Activated CD8-positive, alpha-beta T cell treated with anti-CD3 and anti-CD28 coated beads, Interleukin-2, amount 10 ng/mL, durations not matched to agents 7 days and 5 days (primary cell): ENCODE measurements around the gene FNDC3A. TPM values are rescaled to one million over a fixed set of nuclear protein-coding genes. Genes with fewer than 3 reads are reported as not detected.

Experiments
- ATAC-seq: fragments of 150-1000 bp; cut with Tn5 transposase; one replicate; pipeline ENCODE4 v1.10.0; 2021; ENCODE audit warnings: moderate library complexity
- CTCF ChIA-PET: fragments of 350-600 bp; sonication (Branson Sonifier 250); formaldehyde crosslinking; loops from one replicate; lab custom pipeline; 2021; ENCODE audit warnings: antibody characterized with exemption; lab: Charles Lee
- POLR2A ChIA-PET: fragments of 350-600 bp; sonication (Branson Sonifier 250); formaldehyde crosslinking; loops from one replicate; lab custom pipeline; 2021; ENCODE audit warnings: antibody characterized with exemption; lab: Charles Lee
- DNase-seq: peaks from one replicate; pipeline ENCODE4 v3.0.0-alpha.2; 2020
- H3K27ac Mint-ChIP-seq: one replicate; pipeline ENCODE4 v1.8.0; 2021; ENCODE audit warnings: mild to moderate bottlenecking, mixed read lengths
- H3K27me3 Mint-ChIP-seq: one replicate; pipeline ENCODE4 v1.8.0; 2021; ENCODE audit warnings: low read depth, mixed read lengths
- H3K36me3 Mint-ChIP-seq: one replicate; pipeline ENCODE4 v1.8.0; 2021; ENCODE audit warnings: low read depth, mixed read lengths
- H3K4me1 Mint-ChIP-seq: one replicate; pipeline ENCODE4 v1.8.0; 2021; ENCODE audit warnings: low read depth, mixed read lengths
- H3K4me3 Mint-ChIP-seq: one replicate; pipeline ENCODE4 v1.8.0; 2021; ENCODE audit warnings: mild to moderate bottlenecking, mixed read lengths
- H3K9me3 Mint-ChIP-seq: one replicate; pipeline ENCODE4 v1.8.0; 2022; ENCODE audit warnings: mixed read lengths; ENCODE audit not compliant: insufficient read depth
- total RNA-seq, 2 experiments: library from RNA; stranded (reverse); gene quantifications; one replicate each; pipeline ENCODE4 v1.2.3, GENCODE V29; 2021

The FNDC3A gene
- total RNA-seq, 2 experiments from 2014 or later: 25.5 to 25.7 TPM

DNA sequence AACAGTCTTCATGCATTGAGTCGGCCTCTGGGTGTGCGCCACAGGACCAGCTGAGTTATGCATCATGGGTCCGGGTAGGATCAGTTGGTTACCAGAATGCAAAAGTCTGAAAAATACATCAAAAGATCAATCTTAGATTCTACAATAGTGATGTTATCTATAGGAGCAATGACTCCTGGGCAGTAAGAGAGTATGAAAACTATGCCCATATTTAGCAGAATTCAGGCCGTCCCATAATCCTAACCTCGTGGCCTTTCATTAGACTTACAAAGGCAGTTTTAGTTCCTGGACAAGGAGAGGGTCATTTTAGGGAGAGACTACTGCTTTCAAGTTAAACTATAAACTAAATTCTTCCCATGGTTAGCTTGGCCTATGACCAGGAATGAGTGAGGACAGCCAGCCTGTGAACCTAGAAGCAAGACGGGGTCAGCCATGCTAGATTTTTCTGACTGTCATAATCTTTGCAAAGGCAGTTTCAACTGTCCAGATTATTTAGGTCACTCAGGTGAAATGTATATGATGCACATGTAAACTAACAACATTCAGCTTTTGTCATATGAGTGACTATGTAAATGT lies 260.2 kb downstream of the FNDC3A start:
- no peaks in the 10 kb centered on the region for H3K9me3 Mint-ChIP-seq
- ChIA-PET POLR2A (interaction anchor here (0.7 kb wide), 1 partner anchor 135 kb away, joined by 5 read pairs; no protein-coding TSS in a partner anchor), CTCF (interaction anchor here (7.3 kb wide), 1 partner anchor 45 kb away, joined by 89 read pairs; no protein-coding TSS in a partner anchor)
- no peaks in the 10 kb centered on the region for H3K36me3 Mint-ChIP-seq
- peaks cover 4% of the 10 kb centered on the region for H3K4me1 Mint-ChIP-seq
- no peak overlapping the region for H3K4me3 Mint-ChIP-seq
- no peak overlapping the region for H3K27ac Mint-ChIP-seq
- peaks cover 7% of the 10 kb centered on the region for H3K27me3 Mint-ChIP-seq
- ATAC-seq (no peak), DNase-seq (no peak)

DNA sequence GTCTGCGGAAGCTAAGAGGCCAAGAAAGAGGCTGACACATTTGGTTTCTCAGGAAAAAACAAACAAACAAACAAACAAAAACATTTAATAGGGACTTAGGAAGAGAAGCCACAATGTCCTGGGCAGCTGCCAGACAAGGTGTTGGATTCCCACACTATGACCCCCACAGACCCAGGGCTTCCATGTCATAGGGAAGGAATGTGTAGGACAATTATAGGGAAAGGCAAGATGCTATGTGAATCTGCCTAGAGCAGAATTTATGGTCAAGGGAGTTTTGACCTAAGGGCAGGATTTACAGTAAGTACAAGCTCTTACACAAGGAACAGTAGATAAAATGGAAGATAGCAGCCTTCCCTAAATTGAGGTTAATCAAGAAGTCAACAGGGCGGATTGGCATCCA lies 262.9 kb downstream of the FNDC3A start:
- Mint-ChIP-seq H3K4me3 (no peak overlapping the region), H3K9me3 (no peaks in the 10 kb centered on the region), H3K4me1 (peaks cover 4% of the 10 kb centered on the region), H3K27ac (no peak overlapping the region), H3K27me3 (peaks cover 8% of the 10 kb centered on the region), H3K36me3 (no peaks in the 10 kb centered on the region)
- DNase-seq: no peak
- CTCF ChIA-PET: interaction anchor here (3.2 to 7.3 kb wide), 2 partner anchors 10 to 42 kb away, joined by 23 to 89 read pairs; partner anchors contain the start of gene CDADC1
- no peak for ATAC-seq
- POLR2A ChIA-PET: no interaction called here

DNA sequence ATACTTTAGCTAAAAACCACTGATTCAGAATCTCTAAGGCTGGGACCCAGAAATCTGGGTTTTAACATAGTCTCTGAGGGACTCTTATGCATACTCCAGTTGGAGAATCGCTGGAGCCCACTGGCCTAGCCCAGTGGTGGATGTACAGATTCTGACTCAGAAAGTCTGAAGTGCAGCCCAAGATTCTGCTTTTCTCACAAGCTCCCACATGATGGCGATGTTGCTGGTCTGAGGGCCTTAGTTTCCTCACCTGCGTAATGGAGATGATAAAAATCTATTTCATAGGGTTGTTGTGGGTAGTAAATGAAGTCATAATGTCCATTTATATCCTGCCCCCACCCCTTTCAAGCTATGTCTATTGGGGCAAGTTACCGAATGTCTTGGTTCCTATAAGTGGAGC lies 264.3 kb downstream of the FNDC3A start:
- peaks cover 19% of the 10 kb centered on the region for H3K27me3 Mint-ChIP-seq
- no peak overlapping the region for H3K4me3 Mint-ChIP-seq
- CTCF ChIA-PET: interaction anchor here (0.6 to 7.3 kb wide), 23 partner anchors 9 to 367 kb away, joined by 3 to 89 read pairs (median 4); partner anchors contain the start of genes CAB39L, CDADC1 and SETDB2
- POLR2A ChIA-PET: interaction anchor here (1.0 kb wide), 1 partner anchor 9 kb away, joined by 5 read pairs; no protein-coding TSS in a partner anchor
- peaks cover 4% of the 10 kb centered on the region for H3K4me1 Mint-ChIP-seq
- no peaks in the 10 kb centered on the region for H3K9me3 Mint-ChIP-seq
- H3K36me3 Mint-ChIP-seq: no peaks in the 10 kb centered on the region
- peak; percentile 86 for ATAC-seq
- H3K27ac Mint-ChIP-seq: no peak overlapping the region
- peak; percentile 57 for DNase-seq

DNA sequence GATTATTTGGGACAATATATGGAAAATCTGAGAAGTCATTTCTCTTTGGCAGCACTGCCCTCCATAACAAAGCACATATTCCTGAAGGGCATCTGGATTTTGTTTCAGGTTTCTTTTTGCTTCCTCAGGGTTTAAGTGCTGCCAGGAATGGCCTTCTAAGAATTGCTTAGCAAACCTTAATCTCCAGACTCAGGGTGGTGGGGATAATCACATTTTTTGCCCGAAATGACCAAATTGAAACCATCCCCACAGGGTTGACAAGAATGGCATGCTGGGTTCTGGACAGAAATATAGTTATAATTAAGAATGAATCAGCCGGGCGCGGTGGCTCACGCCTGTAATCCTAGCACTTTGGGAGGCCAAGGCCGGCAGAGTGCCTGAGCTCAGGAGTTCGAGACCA lies 265.6 kb downstream of the FNDC3A start:
- Mint-ChIP-seq H3K36me3 (no peaks in the 10 kb centered on the region), H3K9me3 (no peaks in the 10 kb centered on the region), H3K27me3 (peaks cover 23% of the 10 kb centered on the region), H3K4me3 (no peak overlapping the region), H3K27ac (no peak overlapping the region), H3K4me1 (peaks cover 4% of the 10 kb centered on the region)
- no peak for ATAC-seq
- POLR2A ChIA-PET: no interaction called here
- DNase-seq: no peak
- CTCF ChIA-PET: interaction anchor here (0.7 to 7.3 kb wide), 2 partner anchors 39 to 845 kb away, joined by 3 to 89 read pairs; no protein-coding TSS in a partner anchor

DNA sequence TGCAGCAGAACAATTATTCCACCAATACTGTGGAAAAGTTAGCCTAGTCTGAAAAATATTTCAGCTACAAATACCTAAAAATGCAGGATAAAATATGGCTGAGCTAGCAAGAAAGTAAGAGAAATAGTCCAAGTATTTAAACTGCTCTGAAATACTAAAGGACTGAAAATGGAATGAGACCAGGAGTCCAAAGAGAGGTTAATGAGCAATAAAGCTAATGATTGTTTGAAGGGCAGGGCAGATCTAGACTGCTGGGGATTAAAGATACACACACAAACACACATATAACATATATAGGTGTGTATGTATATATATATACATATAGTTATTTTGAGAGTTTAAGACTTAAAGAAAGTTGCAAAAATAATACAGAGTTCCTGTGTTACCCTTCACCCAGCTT lies 269.4 kb downstream of the FNDC3A start:
- H3K4me3 Mint-ChIP-seq: no peak overlapping the region
- H3K36me3 Mint-ChIP-seq: peaks cover 12% of the 10 kb centered on the region
- ChIA-PET CTCF (interaction anchor here (1.0 to 2.8 kb wide), 4 partner anchors 26 to 35 kb away, joined by 3 to 17 read pairs (median 4); no protein-coding TSS in a partner anchor), POLR2A (interaction anchor here (0.5 to 0.9 kb wide), 2 partner anchors 269 to 350 kb away, joined by 3 read pairs; partner anchors contain the start of gene FNDC3A)
- no peak for ATAC-seq
- peaks cover 27% of the 10 kb centered on the region for H3K4me1 Mint-ChIP-seq
- peaks cover 19% of the 10 kb centered on the region for H3K27me3 Mint-ChIP-seq
- no peak for DNase-seq
- H3K9me3 Mint-ChIP-seq: no peaks in the 10 kb centered on the region
- H3K27ac Mint-ChIP-seq: no peak overlapping the region

DNA sequence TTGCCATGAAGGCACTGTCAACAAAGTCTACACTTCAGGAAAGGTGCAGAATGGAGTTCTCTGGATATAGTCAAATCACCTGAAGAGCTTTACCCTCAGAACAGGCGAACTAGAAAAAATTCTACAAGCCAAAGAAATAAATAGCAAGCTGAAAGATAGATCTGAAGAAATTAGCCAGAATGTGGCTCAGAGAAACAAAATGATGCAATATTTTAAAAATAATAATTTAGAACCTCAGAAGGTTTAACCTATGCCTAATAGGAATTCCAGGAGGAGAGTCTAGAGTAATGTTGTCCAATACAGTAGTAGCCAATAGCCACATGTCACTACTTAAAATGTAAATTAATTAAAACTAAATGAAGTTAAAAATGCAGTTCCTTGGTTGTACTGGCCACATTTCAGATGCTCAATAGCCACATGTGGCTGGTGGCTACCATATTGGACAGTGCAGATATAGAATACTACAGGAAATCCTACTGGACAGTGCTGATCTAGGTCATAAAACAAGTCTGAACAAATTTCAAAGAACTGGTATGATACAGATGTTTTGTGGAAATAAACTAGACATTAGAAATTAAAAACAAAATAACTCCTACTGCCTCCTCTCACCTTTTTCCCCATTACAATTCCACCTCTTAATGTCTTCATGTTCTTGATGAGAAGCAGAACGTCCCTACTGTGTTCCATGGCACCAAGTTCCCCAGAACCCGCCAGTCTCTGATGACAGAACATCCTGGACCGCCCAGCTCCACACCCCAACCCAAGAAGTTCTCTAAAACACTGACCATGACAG lies 271.3 kb downstream of the FNDC3A start:
- CTCF ChIA-PET: interaction anchor here (1.2 to 3.0 kb wide), 6 partner anchors 8 to 147 kb away, joined by 3 to 25 read pairs (median 12); partner anchors contain the start of gene MLNR
- Mint-ChIP-seq H3K36me3 (peaks cover 22% of the 10 kb centered on the region), H3K27ac (peak overlapping the region; percentile 97), H3K4me3 (peak overlapping the region; percentile 94), H3K27me3 (peaks cover 19% of the 10 kb centered on the region), H3K9me3 (no peaks in the 10 kb centered on the region), H3K4me1 (peaks cover 37% of the 10 kb centered on the region)
- ATAC-seq: peak; percentile 36
- no peak for DNase-seq
- POLR2A ChIA-PET: interaction anchor here (0.6 to 2.7 kb wide), 10 partner anchors 12 to 715 kb away, joined by 3 to 31 read pairs (median 4); partner anchors contain the start of genes CAB39L, FNDC3A, PHF11 and SETDB2

DNA sequence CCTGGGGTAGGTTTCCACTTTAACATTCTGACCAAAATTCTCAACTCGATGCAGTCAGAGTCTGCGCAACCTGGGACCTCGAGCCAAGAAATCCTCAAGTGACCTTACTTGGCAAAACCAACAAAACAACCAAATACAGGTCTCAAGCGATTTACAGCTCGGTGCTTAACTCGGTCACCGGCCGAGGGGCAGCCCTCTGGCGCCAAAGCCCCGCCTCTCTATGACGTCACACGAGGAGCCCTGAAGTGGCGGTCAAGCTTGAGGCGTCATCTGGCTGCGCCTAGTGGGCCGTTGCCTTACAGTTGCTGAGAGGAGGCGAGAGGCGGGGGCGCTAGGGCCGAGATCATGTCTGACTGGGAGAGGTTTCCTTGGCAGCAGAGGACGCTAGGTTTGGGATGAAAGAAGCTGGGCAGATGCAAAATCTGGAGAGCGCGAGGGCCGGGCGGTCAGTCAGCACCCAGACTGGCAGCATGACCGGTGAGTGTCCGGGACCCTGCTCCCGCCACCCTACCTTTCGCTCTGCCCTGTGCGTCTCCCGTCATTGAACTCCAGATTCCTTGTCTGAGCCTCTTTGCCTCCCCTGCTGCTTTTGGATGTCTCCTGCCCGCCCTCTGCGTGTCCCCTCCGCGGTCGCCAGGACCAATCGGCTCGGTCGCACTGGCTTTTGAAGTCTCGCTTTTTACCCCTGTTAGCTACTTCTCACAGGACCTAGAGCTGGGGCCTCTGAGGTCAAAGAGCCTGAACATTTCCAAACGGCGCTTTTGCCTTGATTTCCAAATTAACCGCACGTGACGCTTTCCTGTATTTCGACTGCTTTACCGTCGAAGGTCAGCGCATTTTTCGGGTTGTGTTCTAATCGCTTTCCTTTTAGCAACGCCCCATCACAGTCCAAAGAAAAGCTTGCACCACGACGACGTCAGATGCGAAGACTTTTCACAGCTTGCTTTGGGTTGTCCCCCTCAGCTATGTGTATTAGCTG lies 272.2 kb downstream of the FNDC3A start, which contains the start of gene CDADC1:
Gene CDADC1, plus strand, starts transcription at position 283 of the 979 bp plus-strand sequence. Its CDS starts 113 bp downstream, at position 396.
- H3K27ac Mint-ChIP-seq: peak within 1 kb of the TSS; percentile 97
- H3K4me3 Mint-ChIP-seq: peak within 1 kb of the TSS; percentile 94
- H3K4me1 Mint-ChIP-seq: peaks cover 40% of the 10 kb centered on the region
- ATAC-seq (peak; percentile 93), DNase-seq (peak; percentile 96)
- peaks cover 19% of the 10 kb centered on the region for H3K27me3 Mint-ChIP-seq
- H3K9me3 Mint-ChIP-seq: no peaks in the 10 kb centered on the region
- H3K36me3 Mint-ChIP-seq: peaks cover 25% of the 10 kb centered on the region
- POLR2A ChIA-PET: interaction anchor here (0.6 to 2.7 kb wide), 14 partner anchors 8 to 758 kb away, joined by 3 to 31 read pairs (median 3); partner anchors contain the start of genes CAB39L, FNDC3A, PHF11 and SETDB2
- CTCF ChIA-PET: interaction anchor here (0.7 to 3.0 kb wide), 14 partner anchors 9 to 363 kb away, joined by 3 to 25 read pairs (median 4); partner anchors contain the start of gene MLNR

DNA sequence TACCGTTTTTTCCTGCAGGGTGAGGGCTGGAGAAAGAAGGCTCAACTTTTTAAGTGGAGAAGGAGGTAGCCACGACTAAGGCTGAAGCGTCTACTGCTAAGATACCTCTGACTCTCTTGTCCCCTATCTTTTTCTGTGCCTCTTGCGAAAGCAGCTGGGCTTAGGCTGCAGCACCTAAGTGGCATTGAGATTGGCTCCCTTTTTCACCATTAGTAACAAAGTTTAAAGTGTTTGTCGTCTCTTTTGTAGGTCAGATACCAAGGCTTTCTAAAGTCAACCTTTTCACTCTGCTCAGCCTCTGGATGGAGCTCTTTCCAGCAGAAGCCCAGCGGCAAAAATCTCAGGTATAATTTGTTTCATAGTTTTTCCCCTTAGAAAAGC lies 272.9 kb downstream of the FNDC3A start:
- peak overlapping the region; percentile 94 for H3K4me3 Mint-ChIP-seq
- peaks cover 15% of the 10 kb centered on the region for H3K27me3 Mint-ChIP-seq
- ChIA-PET CTCF (interaction anchor here (0.8 to 3.0 kb wide), 12 partner anchors 9 to 363 kb away, joined by 3 to 25 read pairs (median 4); partner anchors contain the start of gene MLNR), POLR2A (interaction anchor here (0.6 to 2.7 kb wide), 9 partner anchors 9 to 676 kb away, joined by 3 to 31 read pairs (median 6); partner anchors contain the start of genes CAB39L, FNDC3A and SETDB2)
- peaks cover 25% of the 10 kb centered on the region for H3K36me3 Mint-ChIP-seq
- DNase-seq (no peak), ATAC-seq (peak; percentile 18)
- peak overlapping the region; percentile 97 for H3K27ac Mint-ChIP-seq
- H3K4me1 Mint-ChIP-seq: peaks cover 45% of the 10 kb centered on the region
- H3K9me3 Mint-ChIP-seq: no peaks in the 10 kb centered on the region

DNA sequence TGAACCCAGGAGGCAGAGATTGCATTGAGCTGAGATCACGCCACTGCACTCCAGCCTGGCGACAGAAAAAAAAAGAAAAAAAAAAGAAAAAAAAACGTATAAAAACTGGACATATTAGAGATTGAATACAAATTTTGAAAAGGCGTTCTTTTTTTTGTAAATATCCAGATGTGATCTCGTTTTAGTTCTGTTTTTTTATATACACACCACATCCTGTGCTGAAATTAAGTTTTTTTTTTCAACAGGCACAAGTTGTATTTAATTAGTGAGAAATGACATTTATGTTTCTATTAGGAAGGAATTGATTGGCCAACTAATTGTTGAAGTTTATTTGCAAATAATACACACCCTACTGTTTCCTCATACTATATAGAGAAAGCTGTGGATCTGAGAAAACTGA lies 275.6 kb downstream of the FNDC3A start:
- no peak for ATAC-seq
- Mint-ChIP-seq H3K36me3 (peaks cover 47% of the 10 kb centered on the region), H3K9me3 (no peaks in the 10 kb centered on the region), H3K27me3 (no peaks in the 10 kb centered on the region), H3K27ac (no peak overlapping the region), H3K4me3 (no peak overlapping the region), H3K4me1 (peaks cover 59% of the 10 kb centered on the region)
- CTCF ChIA-PET: interaction anchor here (0.5 to 2.1 kb wide), 3 partner anchors 10 to 105 kb away, joined by 3 to 9 read pairs (median 8); no protein-coding TSS in a partner anchor
- POLR2A ChIA-PET: no interaction called here
- DNase-seq: no peak

DNA sequence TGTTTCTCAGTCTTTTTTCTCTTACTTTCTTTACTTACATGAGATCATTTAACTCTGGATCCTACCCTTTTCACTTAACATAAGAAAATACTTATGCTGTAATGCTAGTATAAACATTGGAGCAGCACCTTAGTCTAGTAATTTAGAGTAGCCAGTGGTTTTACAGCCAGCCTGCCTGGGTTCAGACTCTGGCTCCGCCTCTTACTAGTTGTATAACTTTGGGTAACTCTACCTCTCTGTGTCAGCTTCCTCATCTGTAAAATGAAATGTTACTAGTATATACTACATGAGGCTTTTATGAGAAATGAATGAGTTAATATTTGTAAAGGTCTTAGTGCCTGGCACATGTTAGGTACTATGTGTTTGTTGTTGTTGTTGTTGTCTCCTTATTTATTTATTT lies 277.6 kb downstream of the FNDC3A start:
- Mint-ChIP-seq H3K4me1 (peaks cover 61% of the 10 kb centered on the region), H3K27me3 (no peaks in the 10 kb centered on the region), H3K27ac (no peak overlapping the region), H3K36me3 (peaks cover 57% of the 10 kb centered on the region), H3K4me3 (no peak overlapping the region), H3K9me3 (no peaks in the 10 kb centered on the region)
- ATAC-seq: peak; percentile 40
- no peak for DNase-seq
- ChIA-PET CTCF (interaction anchor here (1.0 kb wide), 1 partner anchor 27 kb away, joined by 4 read pairs; no protein-coding TSS in a partner anchor), POLR2A (no interaction called here)
